Omental fat pad (tissue), 4 donors: ENCODE data around the gene HMOX2. TPM values are rescaled to one million over a fixed set of nuclear protein-coding genes. Genes with fewer than 3 reads are reported as not detected.

ENCODE experiments used
- ATAC-seq: fragments of 150-250 bp; one replicate; pipeline ENCODE4 v1.9.1; 2016; ENCODE audit warnings: mild to moderate bottlenecking, moderate library complexity; ENCODE audit not compliant: low FRiP score
- DNase-seq: peaks from one replicate; pipeline ENCODE4 v3.0.0-alpha.2; 2019; ENCODE audit warnings: low spot score
- total RNA-seq, 4 donors: library from RNA; depleted of rRNA; stranded (reverse); fragments of >200 nt; gene quantifications; one replicate each; pipeline ENCODE4 v1.1.0, GENCODE V29; 2016
- TF ChIP-seq, protein P1 (sequence below), 3 donors: fragments of 450-650 bp; IDR thresholded peaks; one replicate each; pipeline ENCODE4 v1.5.1; 2016 to 2017; ENCODE audit warnings: antibody characterized with exemption in 3 of 3, mild to moderate bottlenecking in 3 of 3, moderate library complexity in 2 of 3

The HMOX2 gene
- total RNA-seq, 4 donors from 2014 or later, result 82.8 to 105 (median 96.5) TPM

DNA sequence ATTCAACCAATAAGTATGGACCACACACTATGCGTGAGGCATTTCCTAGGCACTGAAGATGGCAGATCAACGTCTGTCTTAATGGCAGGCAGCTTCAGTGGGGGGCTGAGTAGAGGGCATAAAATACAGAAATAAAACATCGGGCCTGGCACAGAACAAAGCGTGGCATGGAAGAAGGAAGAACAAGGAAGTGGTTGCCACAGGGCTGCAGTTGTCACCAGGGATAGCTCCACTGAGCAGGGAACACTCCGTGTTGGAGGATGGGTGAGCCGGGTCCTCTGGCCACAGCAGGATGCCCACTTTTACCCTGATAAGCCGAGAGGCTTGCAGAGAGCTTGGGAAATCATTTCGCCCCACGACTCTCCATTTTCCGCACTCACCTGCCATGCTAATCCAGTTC is 56.0 kb downstream of the HMOX2 start:
- DNase-seq (no peak), ATAC-seq (no peak)
- TF ChIP-seq, protein P1, sequence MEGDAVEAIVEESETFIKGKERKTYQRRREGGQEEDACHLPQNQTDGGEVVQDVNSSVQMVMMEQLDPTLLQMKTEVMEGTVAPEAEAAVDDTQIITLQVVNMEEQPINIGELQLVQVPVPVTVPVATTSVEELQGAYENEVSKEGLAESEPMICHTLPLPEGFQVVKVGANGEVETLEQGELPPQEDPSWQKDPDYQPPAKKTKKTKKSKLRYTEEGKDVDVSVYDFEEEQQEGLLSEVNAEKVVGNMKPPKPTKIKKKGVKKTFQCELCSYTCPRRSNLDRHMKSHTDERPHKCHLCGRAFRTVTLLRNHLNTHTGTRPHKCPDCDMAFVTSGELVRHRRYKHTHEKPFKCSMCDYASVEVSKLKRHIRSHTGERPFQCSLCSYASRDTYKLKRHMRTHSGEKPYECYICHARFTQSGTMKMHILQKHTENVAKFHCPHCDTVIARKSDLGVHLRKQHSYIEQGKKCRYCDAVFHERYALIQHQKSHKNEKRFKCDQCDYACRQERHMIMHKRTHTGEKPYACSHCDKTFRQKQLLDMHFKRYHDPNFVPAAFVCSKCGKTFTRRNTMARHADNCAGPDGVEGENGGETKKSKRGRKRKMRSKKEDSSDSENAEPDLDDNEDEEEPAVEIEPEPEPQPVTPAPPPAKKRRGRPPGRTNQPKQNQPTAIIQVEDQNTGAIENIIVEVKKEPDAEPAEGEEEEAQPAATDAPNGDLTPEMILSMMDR (IDR thresholded peaks at IDR 0.05), result no peak

DNA sequence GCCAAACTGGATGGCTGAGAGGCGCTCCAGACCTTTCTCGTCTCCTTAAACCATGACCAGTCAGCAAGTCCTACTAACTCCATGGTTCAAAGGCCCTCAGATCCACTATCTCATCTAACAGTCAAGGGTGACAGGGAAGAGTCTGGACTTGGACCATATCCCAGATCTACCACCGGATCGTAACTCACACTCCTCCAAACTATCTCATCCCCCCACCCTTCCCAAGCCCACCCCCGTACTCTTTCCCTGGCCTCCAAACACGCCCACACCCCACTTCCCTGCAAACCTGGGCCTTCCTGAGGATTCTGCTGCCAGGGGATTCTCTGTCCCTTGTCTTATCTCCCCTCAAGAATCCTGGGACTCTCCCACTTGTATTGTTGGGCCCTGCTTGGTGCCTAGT is 57.3 kb downstream of the HMOX2 start:
- ATAC-seq, result no peak
- TF ChIP-seq, protein P1 (IDR thresholded peaks at IDR 0.05), result no peak
- DNase-seq, result no peak

DNA sequence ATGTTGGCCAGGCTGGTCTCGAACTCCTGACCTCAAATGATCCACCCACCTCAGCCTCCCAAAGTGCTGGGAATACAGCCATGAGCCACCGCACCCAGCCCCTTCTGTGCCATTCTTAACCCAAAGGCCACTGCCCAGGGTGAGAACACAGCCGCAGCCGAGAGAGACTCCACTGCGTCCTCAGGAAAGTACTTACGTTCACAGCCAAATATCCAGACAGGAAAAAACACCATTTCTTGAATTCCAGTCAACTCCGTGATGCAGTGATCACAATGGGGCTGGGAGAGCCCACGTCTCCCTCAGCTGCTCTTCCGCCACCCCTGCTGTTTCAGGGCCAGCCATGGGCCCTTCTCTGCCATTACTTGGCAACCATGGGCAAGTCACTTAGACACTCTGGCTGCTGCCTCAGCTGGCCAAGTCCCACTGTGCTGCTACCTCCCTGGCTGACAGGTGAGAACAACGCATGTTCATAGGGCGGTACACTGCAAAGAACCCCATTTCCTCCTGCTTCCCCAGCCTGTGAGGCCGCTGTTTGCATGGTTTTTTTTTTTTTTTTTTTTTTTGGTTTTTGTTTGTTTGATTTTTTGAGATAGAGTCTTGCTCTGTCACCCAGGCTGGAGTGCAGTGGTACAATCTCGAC is 58.1 kb downstream of the HMOX2 start:
- ATAC-seq (no peak), DNase-seq (no peak)
- TF ChIP-seq, protein P1 (IDR thresholded peaks at IDR 0.05), result no peak

DNA sequence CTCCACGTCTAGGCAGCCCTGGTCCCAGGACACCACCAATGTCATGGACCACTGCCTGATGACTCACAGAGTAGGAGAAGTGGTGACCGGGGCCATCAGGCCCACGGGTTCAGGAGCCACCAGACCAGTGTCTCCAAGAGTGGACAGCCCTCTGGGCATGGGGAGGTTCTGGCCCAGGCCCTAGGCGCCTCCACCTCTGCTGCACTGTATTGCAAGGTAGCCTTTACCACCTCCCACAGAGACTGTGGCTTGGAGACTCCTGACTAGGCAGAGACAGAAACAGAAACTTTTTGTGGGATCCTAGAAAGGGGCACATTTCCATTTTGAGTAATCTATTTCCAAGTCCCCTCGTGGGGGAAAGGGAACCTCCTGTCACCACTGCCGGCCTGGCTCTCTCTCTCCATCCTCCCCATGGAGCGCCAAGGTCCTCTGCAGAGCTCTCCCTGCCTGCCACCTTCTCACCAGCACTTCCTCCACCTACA is 59.5 kb downstream of the HMOX2 start:
- TF ChIP-seq, protein P1 (IDR thresholded peaks at IDR 0.05), result no peak
- no peak for DNase-seq
- ATAC-seq, result no peak

DNA sequence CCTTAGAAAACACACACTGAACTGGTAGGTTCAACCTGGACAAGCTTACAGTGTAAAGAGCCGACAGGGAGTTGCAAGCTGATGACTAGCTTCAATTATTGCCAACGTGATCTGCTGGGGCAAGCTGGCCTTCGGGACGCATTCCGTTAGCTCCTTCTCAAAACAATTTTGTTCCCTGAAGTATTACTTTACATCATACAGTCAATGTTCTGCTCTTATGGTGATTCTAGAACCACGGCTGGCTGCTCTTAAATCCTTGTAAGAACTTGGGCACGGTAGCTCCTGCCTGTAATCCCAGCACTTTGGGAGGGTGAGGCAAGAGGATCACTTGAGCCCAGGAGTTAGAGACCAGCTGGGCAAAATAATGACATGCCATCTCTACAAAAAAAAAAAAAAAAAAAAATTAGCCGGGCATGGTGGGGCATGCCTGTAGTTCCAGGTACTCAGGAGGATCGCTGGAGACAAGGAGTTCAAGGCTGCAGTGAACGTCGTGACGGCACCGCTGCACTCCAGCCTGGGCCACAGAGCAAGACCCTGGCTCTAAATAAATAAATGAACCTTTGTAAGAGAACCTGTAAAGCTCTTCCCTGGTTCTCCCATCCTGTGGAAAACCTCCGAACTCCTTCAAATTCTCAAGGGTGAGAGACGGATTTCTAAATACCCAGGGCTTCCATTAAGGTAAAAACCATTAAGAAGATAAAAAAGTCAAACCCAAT is 60.4 kb downstream of the HMOX2 start:
- TF ChIP-seq, protein P1 (IDR thresholded peaks at IDR 0.05), result no peak
- DNase-seq (no peak), ATAC-seq (no peak)

DNA sequence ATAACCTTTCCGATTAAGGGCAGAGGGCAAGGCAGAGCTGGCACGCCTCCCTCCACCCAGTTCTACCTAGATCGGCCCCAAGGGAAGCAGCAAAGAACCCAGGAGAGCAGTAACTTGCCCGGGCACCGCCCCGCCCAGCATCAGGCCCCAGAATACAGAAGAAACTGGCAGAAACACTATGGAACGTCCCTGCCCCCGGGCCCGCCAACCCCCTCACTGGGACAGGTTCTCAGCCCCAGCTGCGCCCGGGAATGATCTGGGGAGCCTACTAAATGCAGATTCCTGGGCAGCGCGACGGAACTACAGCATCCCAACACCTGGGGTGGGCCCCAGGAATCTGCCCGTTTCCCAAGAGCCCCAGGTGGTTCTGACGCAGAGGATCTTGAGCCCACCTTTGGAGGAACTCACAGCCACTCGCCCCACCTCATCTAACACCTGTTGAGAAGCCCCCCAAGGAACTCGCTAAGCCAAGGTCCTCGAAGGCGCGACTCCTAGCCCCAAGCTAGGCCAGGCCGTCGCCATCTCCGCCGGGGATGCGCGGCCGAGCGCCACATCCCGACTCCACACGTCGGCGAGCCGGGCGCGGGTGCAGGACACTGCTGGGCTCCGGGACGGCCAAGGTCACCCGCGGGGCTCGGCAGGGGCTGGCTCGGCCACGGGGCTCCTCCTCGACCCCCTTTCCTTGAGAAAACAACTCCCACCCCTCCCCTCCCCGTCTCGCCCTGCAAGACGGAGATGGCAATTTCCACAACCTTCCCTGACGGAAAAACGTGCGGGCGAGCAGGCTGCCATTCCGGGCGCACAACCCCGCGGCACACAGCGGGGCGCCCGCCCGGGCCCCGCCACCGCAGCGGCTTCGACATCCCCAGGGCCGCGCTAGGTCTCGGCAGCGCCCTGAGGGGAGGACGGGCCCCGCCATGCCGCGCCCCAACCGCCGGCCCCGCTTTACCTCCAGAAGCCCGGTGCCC is 61.5 kb downstream of the HMOX2 start:
- ATAC-seq (peak; percentile 43), DNase-seq (no peak)
- TF ChIP-seq, protein P1 (IDR thresholded peaks at IDR 0.05), result no peak
